HCT116 (cell line): ENCODE measurements around the gene SCD5. TPM values are rescaled to one million over a fixed set of nuclear protein-coding genes. Genes with fewer than 3 reads are reported as not detected.

Experiments
- ATAC-seq: fragments of 200-7000 bp; cut with Tn5 transposase; 2 replicates; pipeline ENCODE4 v1.9.1; 2020; ENCODE audit warnings: mild to moderate bottlenecking, moderate library complexity
- BruUV-seq: library from RNA; stranded (reverse); fragments of 400-500 nt; replicated peaks from 2 replicates; lab custom pipeline; 2021; lab: Mats Ljungman, UMichigan
- CTCF ChIA-PET: fragments of 300-600 bp; sonication (Branson Sonifier 250); formaldehyde crosslinking; loops from one replicate; lab custom pipeline; 2021; ENCODE audit warnings: antibody characterized with exemption; lab: Charles Lee
- POLR2A ChIA-PET: fragments of 300-600, 350-600 bp; sonication (Branson Sonifier 250); formaldehyde crosslinking; loops from one replicate; lab custom pipeline; 2021; ENCODE audit warnings: antibody characterized with exemption; lab: Charles Lee
- RAD21 ChIA-PET, 2 experiments: fragments of 300-600 bp; sonication (Branson Sonifier 250); formaldehyde crosslinking; loops; one replicate each; lab custom pipeline; 2023; ENCODE audit warnings: low total read pairs in 2 of 2; ENCODE audit not compliant: uncharacterized antibody in 2 of 2, unreplicated experiment in 2 of 2, low non-redundant PET in 1 of 2; lab: Charles Lee
- DNase-seq: peaks from one replicate; pipeline ENCODE4 v3.0.0-alpha.2; 2010; ENCODE audit warnings: low read depth, low spot score
- H2AFZ ChIP-seq: fragments of 200-600 bp; shearing (Covaris generic), sonication (generic); 2 replicates; pipeline ENCODE4 v1.6.1; 2017; ENCODE audit warnings: low read depth, mixed run types, mixed read lengths, antibody characterized with exemption, low read length; ENCODE audit not compliant: poor library complexity, severe bottlenecking
- H3K27ac ChIP-seq: 2 replicates; pipeline ENCODE4 v1.5.1; 2012; ENCODE audit warnings: low read depth, low read length
- H3K27me3 ChIP-seq: fragments of 200-600 bp; sonication (generic); 2 replicates; pipeline ENCODE4 v1.6.1; 2016; ENCODE audit warnings: mixed run types, low read length, mixed read lengths; ENCODE audit not compliant: insufficient read depth
- H3K36me3 ChIP-seq, 2 experiments: fragments of 200-500 bp in 1 of 2; fragments of 200-600 bp in 1 of 2; sonication (Bioruptor generic) in 1 of 2; sonication (generic) in 1 of 2; 2 replicates each; pipeline versions ENCODE4 v1.5.1 to v1.6.1; 2014 to 2016; ENCODE audit warnings: low read length in 2 of 2, inconsistent platforms in 1 of 2, mixed read lengths in 1 of 2, mixed run types in 1 of 2; ENCODE audit not compliant: insufficient read depth in 2 of 2, control insufficient read depth in 1 of 2
- H3K4me1 ChIP-seq, 2 experiments: fragments of 200-600 bp in 1 of 2; sonication (generic) in 1 of 2; 2 replicates each; pipeline versions ENCODE4 v1.5.1 to v1.6.1; 2012 to 2017; ENCODE audit warnings: low read length in 2 of 2, inconsistent platforms in 1 of 2, mild to moderate bottlenecking in 1 of 2, mixed read lengths in 1 of 2, mixed run types in 1 of 2, moderate library complexity in 1 of 2; ENCODE audit not compliant: insufficient read depth in 2 of 2, control insufficient read depth in 1 of 2
- H3K4me2 ChIP-seq: fragments of 200-600 bp; sonication (generic); 2 replicates; pipeline ENCODE4 v1.6.1; 2017; ENCODE audit warnings: mixed run types, low read length, mixed read lengths
- H3K4me3 ChIP-seq, 2 experiments: fragments of 200-600 bp in 1 of 2; sonication (generic) in 1 of 2; replicated peaks in 1 of 2; 2 replicates each; pipeline ENCODE4 v1.5.1; 2011 to 2016; ENCODE audit warnings: low read length in 2 of 2, control low read depth in 1 of 2, low read depth in 1 of 2, mild to moderate bottlenecking in 1 of 2, mixed read lengths in 1 of 2, mixed run types in 1 of 2
- H3K79me2 ChIP-seq: fragments of 200-600 bp; sonication (generic); 2 replicates; pipeline ENCODE4 v1.6.1; 2017; ENCODE audit warnings: mild to moderate bottlenecking, mixed run types, low read length, moderate library complexity, mixed read lengths; ENCODE audit not compliant: insufficient read depth
- H3K9ac ChIP-seq: fragments of 200-600 bp; sonication (generic); 2 replicates; pipeline ENCODE4 v1.6.1; 2016; ENCODE audit warnings: low read length, mixed read lengths
- H3K9me2 ChIP-seq: fragments of 200-600 bp; sonication (generic), shearing (Covaris generic); 2 replicates; pipeline ENCODE4 v1.6.1; 2017; ENCODE audit warnings: mixed run types, mild to moderate bottlenecking, moderate library complexity; ENCODE audit not compliant: insufficient read depth
- H3K9me3 ChIP-seq, 2 experiments: fragments of 200-500 bp in 1 of 2; fragments of 200-600 bp in 1 of 2; sonication (Bioruptor generic) in 1 of 2; sonication (generic) in 1 of 2; 2 replicates each; pipeline ENCODE4 v1.6.1; 2014 to 2017; ENCODE audit warnings: low read length in 2 of 2, mixed read lengths in 2 of 2, inconsistent platforms in 1 of 2, low read depth in 1 of 2, mild to moderate bottlenecking in 1 of 2, mixed run types in 1 of 2, moderate library complexity in 1 of 2; ENCODE audit not compliant: control insufficient read depth in 1 of 2, insufficient read depth in 1 of 2
- H4K20me1 ChIP-seq: fragments of 200-600 bp; sonication (generic), shearing (Covaris generic); 2 replicates; pipeline ENCODE4 v1.6.1; 2017; ENCODE audit warnings: mixed run types, mild to moderate bottlenecking, moderate library complexity; ENCODE audit not compliant: insufficient read depth
- ATF3 ChIP-seq: IDR thresholded peaks from 2 replicates; pipeline ENCODE4 v1.6.1; 2012
- CBX3 ChIP-seq: IDR thresholded peaks from 2 replicates; pipeline ENCODE4 v1.6.1; 2012; ENCODE audit warnings: low read depth
- CEBPB ChIP-seq: IDR thresholded peaks from 2 replicates; pipeline ENCODE4 v1.6.1; 2012; ENCODE audit warnings: low read depth
- CTCF ChIP-seq, 3 experiments: fragments of 200-600 bp in 1 of 3; sonication (generic) in 1 of 3; IDR thresholded peaks in 2 of 3; conservative IDR thresholded peaks in 1 of 3; 2 replicates each; pipeline ENCODE4 v1.5.1; 2012 to 2017; ENCODE audit warnings: low read depth in 2 of 3, low read length in 2 of 3, antibody characterized with exemption in 1 of 3, borderline replicate concordance in 1 of 3, control low read depth in 1 of 3, mild to moderate bottlenecking in 1 of 3, mixed read lengths in 1 of 3, mixed run types in 1 of 3, moderate library complexity in 1 of 3; ENCODE audit not compliant: insufficient read depth in 1 of 3
- EZH2 ChIP-seq: fragments of 200-600 bp; sonication (generic); IDR thresholded peaks from 2 replicates; pipeline ENCODE4 v1.6.1; 2017; ENCODE audit warnings: antibody characterized with exemption, mixed run types
- EZH2phosphoT487 ChIP-seq: fragments of 200-600 bp; IDR thresholded peaks from 2 replicates; pipeline ENCODE4 v1.6.1; 2018; ENCODE audit warnings: antibody characterized with exemption, borderline replicate concordance
- FOSL1 ChIP-seq: IDR thresholded peaks from 2 replicates; pipeline ENCODE4 v1.6.1; 2012; ENCODE audit warnings: low read depth
- JUND ChIP-seq: IDR thresholded peaks from 2 replicates; pipeline ENCODE4 v1.6.1; 2012
- MAX ChIP-seq: IDR thresholded peaks from 2 replicates; pipeline ENCODE4 v1.6.1; 2012
- POLR2A ChIP-seq: IDR thresholded peaks from 2 replicates; pipeline ENCODE4 v1.7.0; 2011; ENCODE audit warnings: borderline replicate concordance; ENCODE audit not compliant: insufficient read depth, insufficient read length; ENCODE audit errors: extremely low read depth
- POLR2AphosphoS5 ChIP-seq: IDR thresholded peaks from 2 replicates; pipeline ENCODE4 v1.6.1; 2011; ENCODE audit warnings: mild to moderate bottlenecking, low read depth, low read length, moderate library complexity
- RAD21 ChIP-seq: IDR thresholded peaks from 2 replicates; pipeline ENCODE4 v1.6.1; 2012; ENCODE audit warnings: low read depth, mild to moderate bottlenecking
- REST ChIP-seq: IDR thresholded peaks from 2 replicates; pipeline ENCODE4 v1.6.1; 2012; ENCODE audit warnings: low read depth
- SIN3A ChIP-seq: IDR thresholded peaks from 2 replicates; pipeline ENCODE4 v1.6.1; 2012; ENCODE audit warnings: low read depth
- SRF ChIP-seq: IDR thresholded peaks from 2 replicates; pipeline ENCODE4 v1.6.1; 2012; ENCODE audit warnings: low read depth
- TCF7L2 ChIP-seq: IDR thresholded peaks from 2 replicates; pipeline ENCODE4 v1.7.0; 2011; ENCODE audit warnings: borderline replicate concordance, inconsistent platforms; ENCODE audit not compliant: insufficient read depth, insufficient read length; ENCODE audit errors: extremely low read depth
- YY1 ChIP-seq: IDR thresholded peaks from 2 replicates; pipeline ENCODE4 v1.6.1; 2011; ENCODE audit warnings: low read length, low read depth, moderate library complexity, mild to moderate bottlenecking; ENCODE audit not compliant: insufficient replicate concordance; ENCODE audit errors: extremely low read depth
- ZBTB33 ChIP-seq: IDR thresholded peaks from 2 replicates; pipeline ENCODE4 v1.6.1; 2011; ENCODE audit warnings: mild to moderate bottlenecking, low read length, moderate library complexity; ENCODE audit not compliant: insufficient replicate concordance; ENCODE audit errors: extremely low read depth
- ZFX ChIP-seq: fragments of 450-650 bp; IDR thresholded peaks from 2 replicates; pipeline ENCODE4 v1.6.1; 2017
- ZNF274 ChIP-seq: fragments of 200-500 bp; sonication (Bioruptor generic); IDR thresholded peaks from 2 replicates; pipeline ENCODE4 v1.6.1; 2014; ENCODE audit warnings: mild to moderate bottlenecking, low read depth, low read length, inconsistent platforms
- intact Hi-C: fragments of 100-400 bp; cut with micrococcal nuclease; formaldehyde crosslinking; loops from 2 replicates; pipeline ENCODE4 v1.10.0; 2022
- total RNA-seq: library from RNA; stranded (reverse); gene quantifications from one replicate; pipeline ENCODE4 v1.2.1, GENCODE V29; 2021; ENCODE audit not compliant: unreplicated experiment

Gene SCD5
- total RNA-seq, 1 experiment from 2014 or later = 21.7 TPM

- Histone ChIP-seq H3K9ac (no peak overlapping the region), H2AFZ (no peak overlapping the region), H3K27me3 (no peaks in the 10 kb centered on the region), H3K27ac (no peak overlapping the region), H3K79me2 (no peaks in the 10 kb centered on the region), H3K9me2 (no peaks in the 10 kb centered on the region), H3K9me3 (no peaks in the 10 kb centered on the region), H3K4me2 (no peak overlapping the region), H3K4me3 (no peak overlapping the region), H4K20me1 (no peaks in the 10 kb centered on the region), H3K36me3 (no peaks in the 10 kb centered on the region), H3K4me1 (no peaks in the 10 kb centered on the region)
- BruUV-seq = no TSS peak
- intact Hi-C loops = no loop called here
- ChIA-PET POLR2A (no interaction called here), CTCF (no interaction called here), RAD21 (no interaction called here)
- TF ChIP-seq ATF3 (no peak), MAX (no peak), POLR2AphosphoS5 (no peak), JUND (no peak), YY1 (no peak), RAD21 (no peak), CTCF (IDR thresholded peaks at IDR 0.05 in 2 of 3, conservative IDR thresholded peaks at IDR 0.05 in 1 of 3; ENCODE audit: borderline replicate concordance in 1 of 3, insufficient read depth in 1 of 3, low read depth in 2 of 3, low read length in 2 of 3) (no peak), EZH2 (no peak), POLR2A (no peak), SIN3A (no peak), FOSL1 (no peak), CEBPB (no peak), SRF (no peak), ZNF274 (no peak), ZFX (no peak), EZH2phosphoT487 (no peak), TCF7L2 (no peak), REST (no peak), CBX3 (no peak), ZBTB33 (no peak)
- ATAC-seq (no peak), DNase-seq (no peak)
Measured at GRCh38 chr4:82706349-82707000, 92.1 kb downstream of the SCD5 start.
